KMS-11 (cell line): ENCODE results near the gene CLIC3.

Source experiments
- H2AFZ ChIP-seq: fragments of 200-600 bp; sonication (generic); 2 replicates; pipeline ENCODE4 v1.6.1; 2016; ENCODE audit warnings: antibody characterized with exemption, mixed run types, low read depth
- H3K27ac ChIP-seq: fragments of 200-600 bp; sonication (generic); 2 replicates; pipeline ENCODE4 v1.6.1; 2016; ENCODE audit warnings: mild to moderate bottlenecking, mixed run types
- H3K27me3 ChIP-seq: fragments of 200-600 bp; sonication (generic); 2 replicates; pipeline ENCODE4 v1.6.1; 2017; ENCODE audit warnings: mild to moderate bottlenecking, low read depth, mixed run types, moderate library complexity; ENCODE audit not compliant: insufficient read depth
- H3K36me3 ChIP-seq: fragments of 200-600 bp; sonication (generic); 2 replicates; pipeline ENCODE4 v1.6.1; 2017; ENCODE audit warnings: mild to moderate bottlenecking, mixed run types; ENCODE audit not compliant: insufficient read depth
- H3K4me1 ChIP-seq: fragments of 200-600 bp; sonication (generic); 2 replicates; pipeline ENCODE4 v1.6.1; 2016; ENCODE audit warnings: mild to moderate bottlenecking, low read depth, mixed run types; ENCODE audit not compliant: poor library complexity, severe bottlenecking
- H3K4me2 ChIP-seq: fragments of 200-600 bp; sonication (generic); 2 replicates; pipeline ENCODE4 v1.7.0; 2016; ENCODE audit warnings: mild to moderate bottlenecking, mixed run types
- H3K4me3 ChIP-seq: fragments of 200-600 bp; sonication (generic); IDR thresholded peaks from 2 replicates; pipeline ENCODE4 v1.6.1; 2017; ENCODE audit warnings: low read depth, low read length, mixed read lengths; ENCODE audit not compliant: insufficient read depth
- H3K79me2 ChIP-seq: fragments of 200-600 bp; sonication (generic); 2 replicates; pipeline ENCODE4 v1.6.1; 2016; ENCODE audit warnings: low read depth, mixed run types; ENCODE audit not compliant: insufficient read depth
- H3K9ac ChIP-seq: fragments of 200-600 bp; sonication (generic); 2 replicates; pipeline ENCODE4 v1.6.1; 2016; ENCODE audit warnings: mild to moderate bottlenecking, mixed run types
- H4K20me1 ChIP-seq: fragments of 200-600 bp; sonication (generic); 2 replicates; pipeline ENCODE4 v1.6.1; 2016; ENCODE audit warnings: mild to moderate bottlenecking, mixed run types; ENCODE audit not compliant: insufficient read depth
- TF ChIP-seq, protein P1 (sequence below): fragments of 200-600 bp; sonication (generic); conservative IDR thresholded peaks from 2 replicates; pipeline ENCODE4 v1.6.1; 2017; ENCODE audit warnings: low read depth, mild to moderate bottlenecking, antibody characterized with exemption, low read length, moderate library complexity, mixed read lengths

CLIC3 gene

DNA sequence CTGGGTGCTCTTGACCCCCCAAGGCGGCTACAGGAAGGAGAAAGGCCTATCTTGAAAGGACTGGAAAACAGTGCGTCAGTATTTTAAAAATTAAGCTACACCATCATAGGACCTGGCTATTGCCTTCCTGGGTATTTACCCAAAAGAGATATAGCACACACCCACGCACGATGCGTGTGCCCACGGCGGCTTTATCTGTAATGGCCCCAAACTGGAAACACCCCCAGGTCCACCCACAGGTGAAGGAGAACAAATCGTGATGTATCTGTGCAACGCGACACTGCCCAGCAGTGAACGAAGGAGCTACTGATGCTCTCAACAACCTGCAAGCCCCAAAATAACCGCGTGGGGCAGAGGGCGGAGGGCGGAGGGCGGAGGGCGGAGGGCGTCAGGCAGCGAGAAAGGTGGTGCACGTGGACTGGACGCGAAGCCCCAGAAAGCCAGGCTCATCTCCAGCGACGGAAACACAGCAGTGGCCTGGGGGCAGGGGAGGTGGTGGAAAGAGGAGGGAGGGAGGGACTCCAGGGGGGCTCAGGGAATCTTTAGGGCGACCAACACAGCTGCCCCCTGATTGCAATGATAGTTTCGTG is 31.4 kb downstream of the CLIC3 start:
- Histone ChIP-seq H3K4me1 (peaks cover 33% of the 10 kb centered on the region), H3K4me3 (no peak overlapping the region), H3K27me3 (no peaks in the 10 kb centered on the region; the same call in 1 of the 2 replicates), H3K36me3 (no peaks in the 10 kb centered on the region), H3K27ac (no peak overlapping the region), H3K9ac (no peak overlapping the region), H4K20me1 (no peaks in the 10 kb centered on the region), H2AFZ (no peak overlapping the region), H3K4me2 (no peak overlapping the region), H3K79me2 (no peaks in the 10 kb centered on the region)
- TF ChIP-seq, protein P1, sequence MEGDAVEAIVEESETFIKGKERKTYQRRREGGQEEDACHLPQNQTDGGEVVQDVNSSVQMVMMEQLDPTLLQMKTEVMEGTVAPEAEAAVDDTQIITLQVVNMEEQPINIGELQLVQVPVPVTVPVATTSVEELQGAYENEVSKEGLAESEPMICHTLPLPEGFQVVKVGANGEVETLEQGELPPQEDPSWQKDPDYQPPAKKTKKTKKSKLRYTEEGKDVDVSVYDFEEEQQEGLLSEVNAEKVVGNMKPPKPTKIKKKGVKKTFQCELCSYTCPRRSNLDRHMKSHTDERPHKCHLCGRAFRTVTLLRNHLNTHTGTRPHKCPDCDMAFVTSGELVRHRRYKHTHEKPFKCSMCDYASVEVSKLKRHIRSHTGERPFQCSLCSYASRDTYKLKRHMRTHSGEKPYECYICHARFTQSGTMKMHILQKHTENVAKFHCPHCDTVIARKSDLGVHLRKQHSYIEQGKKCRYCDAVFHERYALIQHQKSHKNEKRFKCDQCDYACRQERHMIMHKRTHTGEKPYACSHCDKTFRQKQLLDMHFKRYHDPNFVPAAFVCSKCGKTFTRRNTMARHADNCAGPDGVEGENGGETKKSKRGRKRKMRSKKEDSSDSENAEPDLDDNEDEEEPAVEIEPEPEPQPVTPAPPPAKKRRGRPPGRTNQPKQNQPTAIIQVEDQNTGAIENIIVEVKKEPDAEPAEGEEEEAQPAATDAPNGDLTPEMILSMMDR, result no peak

DNA sequence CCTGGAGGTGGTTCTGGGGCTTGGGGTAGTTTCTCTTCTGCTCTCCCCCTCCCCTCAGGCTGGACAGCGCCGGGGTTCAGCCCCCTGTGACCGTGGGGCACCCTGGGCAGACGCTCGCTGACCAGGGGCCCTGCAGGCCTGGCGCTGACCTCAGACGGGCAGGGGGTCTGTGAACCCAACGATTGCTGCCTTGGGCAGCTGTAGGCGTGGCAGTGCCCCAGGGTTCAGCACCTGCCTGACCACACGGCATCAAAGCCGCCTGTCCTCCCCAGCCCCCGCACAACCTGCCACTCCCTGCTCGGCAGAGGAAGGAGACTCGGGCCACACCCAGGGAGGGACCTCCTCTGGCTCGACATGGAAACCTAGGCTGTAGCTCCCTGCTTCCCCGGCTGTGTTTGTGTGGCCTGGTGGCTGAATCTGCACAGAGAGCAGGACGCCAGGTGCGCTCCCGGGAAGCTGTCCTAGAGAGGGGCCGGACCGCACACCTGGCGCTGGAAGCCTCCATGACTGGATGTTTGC is 32.1 kb downstream of the CLIC3 start:
- no peaks in the 10 kb centered on the region for H3K79me2 ChIP-seq
- H3K27ac ChIP-seq, result no peak overlapping the region
- H3K4me3 ChIP-seq, result no peak overlapping the region
- no peaks in the 10 kb centered on the region for H3K36me3 ChIP-seq
- peaks cover 40% of the 10 kb centered on the region for H3K4me1 ChIP-seq
- no peak overlapping the region for H3K9ac ChIP-seq
- H3K27me3 ChIP-seq, result no peaks in the 10 kb centered on the region; the same call in 1 of the 2 replicates
- TF ChIP-seq, protein P1, result no peak
- peak overlapping the region; percentile 25; the same call in 1 of the 2 replicates for H3K4me2 ChIP-seq
- H4K20me1 ChIP-seq, result no peaks in the 10 kb centered on the region
- H2AFZ ChIP-seq, result no peak overlapping the region

DNA sequence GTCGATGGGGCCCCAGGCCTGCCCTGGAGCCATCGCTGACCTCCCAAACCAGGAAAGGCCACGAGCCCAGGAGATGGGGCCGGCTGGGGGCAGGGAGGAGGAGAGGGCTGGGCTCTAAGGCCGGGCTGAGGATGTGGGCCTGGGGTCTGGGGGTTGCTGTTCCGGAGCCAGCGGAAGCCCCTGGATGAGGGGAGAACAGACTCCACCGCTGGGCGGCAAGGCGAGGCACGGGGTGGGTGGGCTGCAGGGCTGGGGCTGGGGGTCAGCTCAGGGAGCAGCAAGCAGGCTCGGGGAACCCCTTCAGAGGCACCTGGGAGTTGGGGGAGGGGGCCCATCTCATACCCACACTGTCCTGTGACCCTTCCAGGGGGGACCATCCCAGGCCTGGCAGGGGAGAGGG is 32.6 kb downstream of the CLIC3 start:
- Histone ChIP-seq H3K79me2 (no peaks in the 10 kb centered on the region), H3K36me3 (no peaks in the 10 kb centered on the region), H3K4me3 (no peak overlapping the region), H3K4me2 (no peak overlapping the region), H3K4me1 (peaks cover 41% of the 10 kb centered on the region), H3K27me3 (no peaks in the 10 kb centered on the region; the same call in 1 of the 2 replicates), H2AFZ (no peak overlapping the region), H4K20me1 (no peaks in the 10 kb centered on the region), H3K27ac (no peak overlapping the region), H3K9ac (no peak overlapping the region)
- TF ChIP-seq, protein P1, result no peak

DNA sequence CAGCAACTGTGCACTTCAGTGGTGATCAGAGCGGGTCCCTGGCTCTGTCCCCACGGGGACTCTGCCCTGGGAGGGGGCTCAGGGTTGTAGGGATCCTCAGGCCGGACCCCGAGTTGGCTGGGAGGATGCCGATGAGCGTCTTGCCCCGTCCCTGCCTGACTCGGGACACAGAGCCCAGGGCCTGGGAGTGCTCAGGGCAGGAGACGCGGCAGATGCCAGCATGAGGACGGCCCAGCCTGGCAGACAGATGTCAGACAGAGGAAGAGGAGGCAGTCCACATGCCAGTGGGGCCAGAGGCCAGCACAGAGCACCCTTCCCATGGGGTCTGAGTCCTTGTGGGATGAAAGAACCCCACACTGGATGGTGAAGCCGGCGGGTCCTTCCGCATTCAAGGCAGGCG is 33.0 kb downstream of the CLIC3 start:
- Histone ChIP-seq H3K79me2 (no peaks in the 10 kb centered on the region), H2AFZ (no peak overlapping the region), H3K27ac (no peak overlapping the region), H3K9ac (no peak overlapping the region), H3K4me3 (no peak overlapping the region), H4K20me1 (no peaks in the 10 kb centered on the region), H3K27me3 (no peaks in the 10 kb centered on the region; the same call in 1 of the 2 replicates), H3K4me1 (peaks cover 41% of the 10 kb centered on the region), H3K36me3 (no peaks in the 10 kb centered on the region), H3K4me2 (no peak overlapping the region)
- TF ChIP-seq, protein P1, result no peak
